HG03064 (cell line): Measurements from ENCODE around the gene MYO18A.

Source experiments
- ATAC-seq: cut with Tn5 transposase; IDR thresholded peaks from one replicate; pipeline ENCODE4 v1.9.1; 2021; ENCODE audit warnings: low read depth; ENCODE audit not compliant: unreplicated experiment

The MYO18A gene

GRCh38 chr17:29167393-29168078 lies 12.7 kb downstream of the MYO18A start:
- no peak for ATAC-seq

GRCh38 chr17:29166507-29166887 lies 13.7 kb downstream of the MYO18A start:
- ATAC-seq, result no peak

GRCh38 chr17:29165800-29166506 lies 14.2 kb downstream of the MYO18A start:
- ATAC-seq, result no peak

GRCh38 chr17:29165261-29165660 lies 14.9 kb downstream of the MYO18A start:
- no peak for ATAC-seq

GRCh38 chr17:29163563-29163962 lies 16.6 kb downstream of the MYO18A start:
- no peak for ATAC-seq

- no peak for ATAC-seq
Measured at GRCh38 chr17:29162909-29163341, 17.3 kb downstream of the MYO18A start.

- ATAC-seq, result no peak
Measured at GRCh38 chr17:29162082-29162908, 17.9 kb downstream of the MYO18A start.

- no peak for ATAC-seq
Measured at GRCh38 chr17:29160253-29160652, 19.9 kb downstream of the MYO18A start.

GRCh38 chr17:29159306-29159860 lies 20.8 kb downstream of the MYO18A start:
- ATAC-seq, result no peak

GRCh38 chr17:29158488-29159275 lies 21.5 kb downstream of the MYO18A start:
- ATAC-seq, result no peak

- ATAC-seq, result no peak
Measured at GRCh38 chr17:29158096-29158487, 22.1 kb downstream of the MYO18A start.

- ATAC-seq, result no peak
Measured at GRCh38 chr17:29157310-29157709, 22.9 kb downstream of the MYO18A start.

- no peak for ATAC-seq
Measured at GRCh38 chr17:29156781-29157180, 23.4 kb downstream of the MYO18A start.

GRCh38 chr17:29155966-29156338 lies 24.2 kb downstream of the MYO18A start:
- ATAC-seq, result no peak

- no peak for ATAC-seq
Measured at GRCh38 chr17:29155227-29155965, 24.8 kb downstream of the MYO18A start.

- ATAC-seq, result no peak
Measured at GRCh38 chr17:29154516-29155226, 25.5 kb downstream of the MYO18A start.

- ATAC-seq, result no peak
Measured at GRCh38 chr17:29151567-29151966, 28.6 kb downstream of the MYO18A start.

- no peak for ATAC-seq
Measured at GRCh38 chr17:29150161-29150560, 30.0 kb downstream of the MYO18A start.

- ATAC-seq, result no peak
Measured at GRCh38 chr17:29149431-29150064, 30.6 kb downstream of the MYO18A start.
